SK-N-SH treated with all-trans-retinoic acid at 6 μM for 48 hours (cell line): Measurements from ENCODE around the gene ACP1.

Experiments used
- ATAC-seq: fragments of 200-7000 bp; cut with Tn5 transposase; 3 replicates; pipeline ENCODE4 v1.9.1; 2020; ENCODE audit warnings: mild to moderate bottlenecking, moderate library complexity
- ARNTL ChIP-seq: fragments of 450-650 bp; formaldehyde crosslinking; IDR thresholded peaks from 2 replicates; pipeline ENCODE4 v1.5.0; 2020; ENCODE audit warnings: low read depth, mild to moderate bottlenecking, moderate library complexity, borderline replicate concordance
- BACH2 ChIP-seq: fragments of 250-450 bp; sonication (Bioruptor Pico); IDR thresholded peaks from 2 replicates; pipeline ENCODE4 v1.9.0; 2021; ENCODE audit warnings: mild to moderate bottlenecking, borderline replicate concordance
- CSDC2 ChIP-seq: fragments of 250-450 bp; sonication (Bioruptor Pico); IDR thresholded peaks from 2 replicates; pipeline ENCODE4 v1.5.0; 2020; ENCODE audit warnings: mild to moderate bottlenecking, moderate library complexity
- ESRRG ChIP-seq: fragments of 250-450 bp; sonication (Bioruptor Pico); IDR thresholded peaks from 2 replicates; pipeline ENCODE4 v1.6.1; 2021; ENCODE audit warnings: mild to moderate bottlenecking
- GLIS3 ChIP-seq: fragments of 250-450 bp; sonication (Bioruptor Pico); IDR thresholded peaks from 2 replicates; pipeline ENCODE4 v1.5.0; 2020; ENCODE audit warnings: mild to moderate bottlenecking, moderate library complexity
- ISL1 ChIP-seq: fragments of 250-450 bp; sonication (Bioruptor Pico); IDR thresholded peaks from 2 replicates; pipeline ENCODE4 v2.1.2; 2022; ENCODE audit warnings: mild to moderate bottlenecking, moderate library complexity
- OSR1 ChIP-seq: fragments of 250-450 bp; sonication (Bioruptor Pico); IDR thresholded peaks from 2 replicates; pipeline ENCODE4 v1.8.0; 2022; ENCODE audit warnings: moderate library complexity, mild to moderate bottlenecking, inconsistent platforms
- PATZ1 ChIP-seq: fragments of 250-450 bp; sonication (Bioruptor Pico); IDR thresholded peaks from 2 replicates; pipeline ENCODE4 v1.8.0; 2020; ENCODE audit warnings: mild to moderate bottlenecking, moderate library complexity, borderline replicate concordance
- POU6F1 ChIP-seq: fragments of 250-450 bp; sonication (Bioruptor Pico); IDR thresholded peaks from 2 replicates; pipeline ENCODE4 v1.8.0; 2021; ENCODE audit warnings: low read depth, mild to moderate bottlenecking, moderate library complexity, borderline replicate concordance
- PPARA ChIP-seq: fragments of 250-450 bp; sonication (Bioruptor Pico); IDR thresholded peaks from 2 replicates; pipeline ENCODE4 v1.5.0; 2020; ENCODE audit warnings: mild to moderate bottlenecking, borderline replicate concordance
- SNAI2 ChIP-seq: fragments of 250-450 bp; sonication (Bioruptor Pico); IDR thresholded peaks from 2 replicates; pipeline ENCODE4 v1.5.0; 2020; ENCODE audit warnings: mild to moderate bottlenecking, moderate library complexity
- TCF4 ChIP-seq: fragments of 250-450 bp; sonication (Bioruptor Pico); IDR thresholded peaks from 2 replicates; pipeline ENCODE4 v1.8.0; 2021; ENCODE audit warnings: mild to moderate bottlenecking, moderate library complexity, borderline replicate concordance
- TOX ChIP-seq: fragments of 250-450 bp; sonication (Bioruptor Pico); IDR thresholded peaks from 2 replicates; pipeline ENCODE4 v1.8.0; 2021; ENCODE audit warnings: mild to moderate bottlenecking, moderate library complexity, borderline replicate concordance
- ZC3H10 ChIP-seq: fragments of 250-450 bp; sonication (Bioruptor Pico); IDR thresholded peaks from 2 replicates; pipeline ENCODE4 v1.5.1; 2021; ENCODE audit warnings: mild to moderate bottlenecking, moderate library complexity
- ZFP3 ChIP-seq: fragments of 250-450 bp; sonication (Bioruptor Pico); IDR thresholded peaks from 2 replicates; pipeline ENCODE4 v1.5.0; 2020; ENCODE audit warnings: mild to moderate bottlenecking, moderate library complexity
- ZFP30 ChIP-seq: fragments of 450-650 bp; formaldehyde crosslinking; IDR thresholded peaks from 2 replicates; pipeline ENCODE4 v1.5.0; 2022; ENCODE audit warnings: mild to moderate bottlenecking, moderate library complexity
- ZNF70 ChIP-seq: fragments of 450-650 bp; formaldehyde crosslinking; IDR thresholded peaks from 2 replicates; pipeline ENCODE4 v1.5.0; 2020; ENCODE audit warnings: mild to moderate bottlenecking, moderate library complexity
- ZNF8 ChIP-seq: fragments of 450-650 bp; formaldehyde crosslinking; IDR thresholded peaks from 2 replicates; pipeline ENCODE4 v1.5.0; 2020; ENCODE audit warnings: mild to moderate bottlenecking, moderate library complexity
- TF ChIP-seq, protein P1 (sequence below): fragments of 250-450 bp; sonication (Bioruptor Pico); IDR thresholded peaks from 2 replicates; pipeline ENCODE4 v1.5.1; 2020; ENCODE audit warnings: low read depth, mild to moderate bottlenecking, moderate library complexity
- TF ChIP-seq, protein P2 (sequence below): fragments of 250-450 bp; sonication (Bioruptor Pico); IDR thresholded peaks from 2 replicates; pipeline ENCODE4 v1.5.1; 2021; ENCODE audit warnings: mild to moderate bottlenecking, moderate library complexity

ACP1 gene

DNA sequence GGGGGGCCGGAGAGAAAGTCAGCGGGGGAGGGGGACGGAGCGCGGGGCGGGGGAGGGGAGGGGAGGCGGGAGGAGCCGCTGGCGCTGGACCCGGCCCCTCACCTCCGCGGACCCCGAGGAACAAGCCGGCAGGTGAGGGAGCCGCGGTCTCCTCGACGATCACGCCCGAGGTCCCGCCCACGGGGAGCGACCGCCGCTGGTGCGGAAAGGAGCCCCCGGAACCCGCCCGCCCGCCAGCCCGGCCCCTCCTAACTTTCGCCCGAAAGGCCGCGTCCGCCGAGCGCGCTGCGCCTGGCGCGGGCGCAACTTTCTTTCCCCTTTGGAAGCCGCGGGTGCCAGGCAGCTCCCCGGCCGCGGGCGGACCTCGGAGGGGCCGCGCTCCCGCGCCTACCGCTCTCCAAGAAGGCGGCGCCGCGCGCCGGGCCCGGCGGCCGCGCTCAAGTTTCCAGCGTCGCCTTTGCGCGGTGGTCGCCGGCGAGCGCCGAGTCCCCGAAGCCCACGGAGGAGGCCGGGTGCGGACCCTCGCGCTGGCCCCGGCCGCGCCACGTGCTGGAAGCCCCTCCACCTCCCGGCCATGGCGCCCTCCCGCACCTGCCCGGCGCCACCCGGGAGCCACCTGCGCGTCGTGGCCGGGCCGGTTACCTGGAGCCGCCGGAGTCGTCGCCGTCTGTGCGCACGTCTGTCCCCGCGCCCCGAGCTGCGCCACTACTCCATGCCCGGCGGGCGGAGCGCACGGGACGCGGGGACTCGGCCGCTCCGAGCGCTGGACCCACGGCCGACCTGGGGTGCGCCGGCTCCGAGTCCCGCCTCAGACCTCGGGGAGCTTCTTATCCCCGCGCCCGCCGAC lies 23.4 kb downstream of the ACP1 start, which contains the start of gene ALKAL2:
TSS of gene ALKAL2 (minus strand) at position 181 of the 847 bp plus-strand sequence. CDS start 256 bp downstream, outside the sequence.
- no peak for TF ChIP-seq POU6F1
- TF ChIP-seq, all 23 proteins: peak for 0
- ATAC-seq = no peak

DNA sequence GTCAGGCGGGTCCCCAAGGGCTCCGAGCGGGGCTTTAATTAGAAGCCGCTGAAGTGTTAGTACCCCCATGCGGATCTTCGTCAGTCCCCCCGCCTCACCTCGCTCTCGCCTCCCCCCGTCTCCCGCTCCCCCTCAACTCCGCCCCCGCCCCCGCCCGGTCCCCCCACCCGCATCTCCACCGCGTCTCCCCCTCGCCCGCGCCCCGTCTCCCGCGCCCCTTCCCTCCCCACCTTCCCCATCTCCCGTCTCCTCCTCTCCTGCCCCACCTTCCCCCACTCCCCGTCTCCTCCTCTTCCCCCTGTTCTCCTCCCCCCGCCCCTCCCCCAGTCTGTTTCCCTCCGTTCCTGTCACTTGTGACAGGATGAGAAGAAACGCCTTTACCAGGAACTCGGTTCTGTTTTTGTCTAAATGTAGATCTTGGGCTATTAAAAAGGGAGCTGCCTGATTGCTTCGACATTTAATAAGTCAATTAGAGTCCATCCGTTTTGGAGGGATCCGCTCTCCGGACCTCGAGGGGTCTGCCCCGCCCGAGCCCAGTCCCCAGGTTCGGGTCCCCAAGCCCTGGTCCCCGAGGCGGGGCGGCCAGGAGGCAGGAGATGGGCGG lies 24.1 kb downstream of the ACP1 start:
- ATAC-seq = no peak

DNA sequence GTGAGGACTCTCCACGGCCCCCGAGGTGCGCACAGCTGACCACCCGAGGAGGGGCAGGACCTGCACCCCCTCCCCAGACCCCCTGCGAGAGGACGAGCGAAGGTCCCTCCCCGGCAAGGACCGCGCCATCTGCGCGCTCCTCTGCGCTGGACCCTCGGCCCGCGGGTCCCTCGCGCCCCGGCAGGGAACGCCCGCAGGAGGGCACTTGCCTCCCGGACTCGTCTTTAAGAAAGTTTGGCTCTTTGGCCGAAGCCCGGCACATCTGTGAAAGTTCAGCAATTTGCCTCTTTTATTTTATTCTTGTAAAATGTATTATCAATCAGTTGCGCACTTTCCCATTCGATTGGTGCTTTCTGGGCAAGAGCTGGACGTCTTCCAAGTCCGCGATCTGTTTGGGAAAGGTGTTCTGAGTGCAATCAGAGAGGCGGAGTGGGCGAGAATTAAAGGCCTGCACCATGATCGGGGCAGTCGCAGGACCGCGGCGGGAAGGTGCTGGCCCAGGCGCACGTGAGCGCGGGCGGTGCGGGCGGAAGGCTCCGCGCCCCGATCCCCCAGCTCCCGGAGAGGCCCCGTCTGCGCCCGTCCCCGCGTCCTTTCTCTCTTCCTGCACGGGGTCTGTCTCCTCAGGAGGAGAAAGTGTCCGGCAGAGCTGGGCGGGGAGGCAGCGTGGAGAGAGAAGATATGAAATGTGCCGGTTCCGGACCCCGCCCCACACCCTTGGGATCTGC lies 24.8 kb downstream of the ACP1 start:
- no peak for TF ChIP-seq ISL1 (CRISPR knock-in tag)
- TF ChIP-seq OSR1 = no peak
- TF ChIP-seq PATZ1 (CRISPR knock-in tag) = no peak
- no peak for TF ChIP-seq ZNF70
- TF ChIP-seq ZFP3 (CRISPR knock-in tag) = no peak
- TF ChIP-seq, protein P1, sequence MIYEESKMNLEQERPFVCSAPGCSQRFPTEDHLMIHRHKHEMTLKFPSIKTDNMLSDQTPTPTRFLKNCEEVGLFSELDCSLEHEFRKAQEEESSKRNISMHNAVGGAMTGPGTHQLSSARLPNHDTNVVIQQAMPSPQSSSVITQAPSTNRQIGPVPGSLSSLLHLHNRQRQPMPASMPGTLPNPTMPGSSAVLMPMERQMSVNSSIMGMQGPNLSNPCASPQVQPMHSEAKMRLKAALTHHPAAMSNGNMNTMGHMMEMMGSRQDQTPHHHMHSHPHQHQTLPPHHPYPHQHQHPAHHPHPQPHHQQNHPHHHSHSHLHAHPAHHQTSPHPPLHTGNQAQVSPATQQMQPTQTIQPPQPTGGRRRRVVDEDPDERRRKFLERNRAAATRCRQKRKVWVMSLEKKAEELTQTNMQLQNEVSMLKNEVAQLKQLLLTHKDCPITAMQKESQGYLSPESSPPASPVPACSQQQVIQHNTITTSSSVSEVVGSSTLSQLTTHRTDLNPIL (CRISPR knock-in tag) = no peak
- TF ChIP-seq TCF4 = no peak
- TF ChIP-seq ZC3H10 (CRISPR knock-in tag) = no peak
- TF ChIP-seq PPARA = no peak
- TF ChIP-seq, protein P2, sequence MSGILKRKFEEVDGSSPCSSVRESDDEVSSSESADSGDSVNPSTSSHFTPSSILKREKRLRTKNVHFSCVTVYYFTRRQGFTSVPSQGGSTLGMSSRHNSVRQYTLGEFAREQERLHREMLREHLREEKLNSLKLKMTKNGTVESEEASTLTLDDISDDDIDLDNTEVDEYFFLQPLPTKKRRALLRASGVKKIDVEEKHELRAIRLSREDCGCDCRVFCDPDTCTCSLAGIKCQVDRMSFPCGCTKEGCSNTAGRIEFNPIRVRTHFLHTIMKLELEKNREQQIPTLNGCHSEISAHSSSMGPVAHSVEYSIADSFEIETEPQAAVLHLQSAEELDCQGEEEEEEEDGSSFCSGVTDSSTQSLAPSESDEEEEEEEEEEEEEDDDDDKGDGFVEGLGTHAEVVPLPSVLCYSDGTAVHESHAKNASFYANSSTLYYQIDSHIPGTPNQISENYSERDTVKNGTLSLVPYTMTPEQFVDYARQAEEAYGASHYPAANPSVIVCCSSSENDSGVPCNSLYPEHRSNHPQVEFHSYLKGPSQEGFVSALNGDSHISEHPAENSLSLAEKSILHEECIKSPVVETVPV = no peak
- TF ChIP-seq POU6F1 = no peak
- no peak for TF ChIP-seq ZNF8 (CRISPR knock-in tag)
- TF ChIP-seq ZFP30 = no peak
- no peak for TF ChIP-seq BACH2 (CRISPR knock-in tag)
- no peak for TF ChIP-seq ESRRG
- no peak for TF ChIP-seq CSDC2 (CRISPR knock-in tag)
- TF ChIP-seq, all 23 proteins: peak for 0
- peak; percentile 35 for ATAC-seq

More for the DNA sequence above, 24.1 kb downstream of the ACP1 start:
- TF ChIP-seq ARNTL (no peak), TOX (CRISPR knock-in tag) (no peak), SNAI2 (CRISPR knock-in tag) (no peak), ZFP30 (no peak), ZNF8 (CRISPR knock-in tag) (no peak), CSDC2 (CRISPR knock-in tag) (no peak), POU6F1 (no peak), PPARA (no peak), GLIS3 (no peak), TCF4 (no peak)
